Endometrial microvascular endothelial cells (primary cell): ENCODE results near the gene FBF1. TPM values are rescaled to one million over a fixed set of nuclear protein-coding genes. Genes with fewer than 3 reads are reported as not detected.
"Not testable (repeated sequence)": the region's sequence is repeated elsewhere in the genome, so short reads cannot be mapped to it uniquely, and the experiment has no call there.

Experiments
- in situ Hi-C: cut with HindIII; loops from 2 replicates; pipeline ENCODE4 v1.10.0; 2017; ENCODE audit warnings: low sequenced_read_pairs, low pct_unique_long_range_greater_than_20kb; ENCODE audit errors: inconsistent ontology term
- total RNA-seq: library from RNA; depleted of rRNA; stranded (reverse); fragments of >200 nt; gene quantifications from one replicate; pipeline ENCODE4 v1.2.3, GENCODE V29; 2015; ENCODE audit errors: inconsistent ontology term

The FBF1 gene
- total RNA-seq, 1 donor from 2014 or later, result 6.8 TPM

DNA sequence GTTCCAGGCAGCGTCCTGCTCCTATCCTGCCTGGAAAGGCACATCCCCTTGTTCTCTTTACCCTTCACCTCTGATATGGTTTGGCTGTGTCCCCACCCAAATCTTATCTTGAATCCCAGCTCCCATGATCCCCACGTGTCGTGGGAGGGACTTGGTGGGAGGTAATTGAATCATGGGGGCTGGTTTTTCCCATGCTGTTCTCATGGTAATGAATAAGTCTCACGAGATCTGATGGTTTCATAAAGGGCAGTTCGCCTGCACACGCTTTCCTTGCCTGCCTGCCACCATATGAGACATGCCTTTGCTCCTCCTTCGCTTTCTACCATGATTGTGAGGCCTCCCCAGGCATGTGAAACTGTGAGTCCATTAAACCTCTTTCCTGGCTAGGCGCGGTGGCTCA is 55.0 kb downstream of the FBF1 start:
- in situ Hi-C loops, result not testable (repeated sequence)

DNA sequence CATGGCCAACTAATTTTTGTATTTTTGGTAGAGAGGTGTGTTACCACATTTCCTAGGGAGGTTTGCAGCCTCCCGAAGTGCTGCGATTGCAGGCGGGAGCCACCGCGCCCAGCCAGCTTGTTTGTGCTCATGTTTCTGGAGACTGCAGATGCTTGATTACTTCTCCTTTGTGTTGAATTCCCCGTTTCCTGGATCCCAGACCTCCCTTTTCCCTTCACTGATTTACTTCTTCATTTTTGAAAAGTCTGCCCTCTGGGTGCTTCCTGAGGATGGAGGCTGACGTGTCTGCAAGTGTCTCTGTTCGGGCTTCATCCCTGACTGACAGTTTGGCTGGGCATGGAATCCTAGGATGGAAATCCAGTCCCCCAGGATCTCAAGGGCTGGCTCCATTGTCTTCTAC is 55.4 kb downstream of the FBF1 start:
- in situ Hi-C loops, result no loop called here

DNA sequence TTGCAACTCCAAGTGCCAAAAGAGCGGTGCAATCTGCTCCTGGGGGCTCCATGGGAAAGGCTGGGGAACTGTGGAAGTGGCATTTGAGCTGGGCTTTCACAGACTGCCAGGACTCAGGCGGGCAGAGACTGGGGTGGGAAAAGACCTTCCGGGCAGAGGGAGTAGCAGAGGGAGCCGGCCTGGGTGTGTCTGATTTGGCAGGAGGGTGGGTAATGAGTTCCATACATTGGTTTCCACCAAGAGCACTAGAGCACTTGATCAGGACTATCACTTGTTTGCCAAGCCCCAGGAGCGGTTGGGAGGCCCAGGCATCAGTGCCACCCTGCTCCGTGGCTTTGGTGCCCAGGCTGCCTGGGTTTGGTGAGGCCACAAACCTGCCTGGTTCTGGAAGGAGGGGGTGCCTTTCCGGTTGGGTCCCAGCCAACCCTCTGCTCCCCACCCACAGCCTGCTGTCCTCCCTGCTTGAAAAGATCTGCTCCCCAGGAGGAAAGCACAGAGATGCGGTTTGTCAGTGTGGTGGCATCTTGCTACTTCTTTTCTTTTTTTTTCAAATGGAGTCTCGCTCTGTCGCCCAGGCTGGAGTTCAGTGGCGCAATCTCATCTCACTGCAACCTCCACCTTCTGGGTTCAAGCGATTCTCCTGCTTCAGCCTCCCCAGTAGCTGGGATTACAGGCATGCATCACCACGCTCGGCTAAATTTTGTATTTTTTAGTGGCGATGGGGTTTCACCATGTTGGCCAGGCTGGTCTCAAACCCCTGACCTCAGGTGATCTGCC is 59.0 kb downstream of the FBF1 start:
- in situ Hi-C loops, result no loop called here

DNA sequence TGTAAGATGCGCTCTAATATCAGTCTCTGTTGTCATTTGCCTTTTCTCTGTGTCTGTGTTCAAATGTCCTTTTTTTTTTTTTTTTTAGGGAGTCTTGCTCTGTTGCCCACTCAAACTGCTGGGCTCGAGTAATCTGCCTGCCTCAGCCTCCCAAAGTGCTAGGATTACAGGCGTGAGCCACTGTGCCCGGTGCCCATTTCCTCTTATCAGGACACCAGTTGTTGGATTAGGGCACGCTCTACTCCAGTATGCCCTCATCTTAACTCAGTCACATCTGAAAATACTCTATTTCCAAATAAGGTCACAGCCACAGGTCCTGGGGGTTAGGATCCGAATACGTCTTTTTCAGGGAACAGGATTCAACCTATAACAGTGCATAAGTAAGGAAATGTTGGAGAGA is 60.6 kb downstream of the FBF1 start:
- in situ Hi-C loops, result no loop called here

DNA sequence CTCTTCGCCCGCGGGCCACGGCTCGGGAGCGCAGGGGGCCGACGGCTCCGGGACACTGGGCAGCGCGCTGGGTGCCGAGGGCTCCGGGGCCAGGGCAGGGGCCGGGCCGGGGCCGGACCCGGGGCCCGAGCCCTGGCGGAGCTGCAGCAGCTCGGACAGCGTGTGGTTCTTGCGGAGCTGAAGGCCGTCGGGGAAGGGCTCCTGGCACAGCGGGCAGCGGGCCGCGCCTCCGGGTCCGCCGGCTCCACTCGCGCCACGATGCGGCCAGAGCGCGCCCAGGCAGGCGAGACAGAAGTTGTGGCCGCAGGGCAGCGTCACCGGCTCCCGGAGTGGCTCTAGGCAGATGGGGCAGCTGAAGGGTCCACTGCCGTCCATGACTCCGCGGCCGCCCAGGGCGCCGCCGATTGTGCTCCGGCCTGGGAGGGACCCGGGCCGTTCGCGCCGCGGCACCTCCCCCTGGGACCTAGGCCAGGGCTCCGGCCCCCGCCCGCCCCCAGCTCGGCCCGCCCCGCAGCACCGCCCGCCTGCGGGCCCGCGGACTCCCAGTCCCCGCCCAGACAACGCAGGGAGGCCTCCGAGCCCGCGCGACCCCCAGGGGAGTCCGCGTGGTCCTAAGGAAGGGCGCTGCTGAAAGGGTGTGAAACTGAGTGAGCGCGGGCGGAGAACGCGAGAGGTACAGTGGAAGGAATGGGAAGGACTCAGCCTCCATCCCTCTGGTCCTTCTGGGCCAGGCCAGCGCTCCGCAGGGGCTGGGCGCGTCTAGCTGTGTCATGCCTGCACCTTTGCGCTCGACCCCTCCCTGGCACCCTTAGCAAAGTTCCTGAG is 62.5 kb downstream of the FBF1 start, which contains the start of gene TRIM47:
Gene TRIM47, minus strand, starts transcription at position 408 of the 825 bp plus-strand sequence. Its CDS starts 33 bp downstream, at position 375.
- in situ Hi-C loops, result no loop called here

DNA sequence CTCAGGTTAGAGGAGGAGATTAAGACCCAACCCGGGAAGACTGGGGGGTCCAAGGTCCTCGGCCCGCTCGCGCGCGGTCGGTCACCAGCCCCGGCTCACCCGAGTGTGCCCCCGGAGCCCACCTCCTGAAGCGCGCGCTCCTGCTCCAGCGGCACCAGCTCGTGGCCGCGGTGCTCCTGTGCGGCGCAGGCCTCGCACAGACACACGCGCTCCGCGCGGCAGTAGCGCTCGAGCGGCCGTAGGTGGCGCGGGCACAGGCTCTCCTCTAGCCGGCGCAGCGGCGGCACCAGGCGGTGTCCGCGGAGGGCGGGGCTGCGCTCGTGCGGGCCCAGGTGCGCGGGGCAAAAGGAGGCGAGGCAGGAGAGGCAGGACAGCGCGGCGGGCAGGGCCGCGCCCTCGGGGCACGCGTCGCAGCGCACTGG is 63.1 kb downstream of the FBF1 start:
- in situ Hi-C loops, result no loop called here

DNA sequence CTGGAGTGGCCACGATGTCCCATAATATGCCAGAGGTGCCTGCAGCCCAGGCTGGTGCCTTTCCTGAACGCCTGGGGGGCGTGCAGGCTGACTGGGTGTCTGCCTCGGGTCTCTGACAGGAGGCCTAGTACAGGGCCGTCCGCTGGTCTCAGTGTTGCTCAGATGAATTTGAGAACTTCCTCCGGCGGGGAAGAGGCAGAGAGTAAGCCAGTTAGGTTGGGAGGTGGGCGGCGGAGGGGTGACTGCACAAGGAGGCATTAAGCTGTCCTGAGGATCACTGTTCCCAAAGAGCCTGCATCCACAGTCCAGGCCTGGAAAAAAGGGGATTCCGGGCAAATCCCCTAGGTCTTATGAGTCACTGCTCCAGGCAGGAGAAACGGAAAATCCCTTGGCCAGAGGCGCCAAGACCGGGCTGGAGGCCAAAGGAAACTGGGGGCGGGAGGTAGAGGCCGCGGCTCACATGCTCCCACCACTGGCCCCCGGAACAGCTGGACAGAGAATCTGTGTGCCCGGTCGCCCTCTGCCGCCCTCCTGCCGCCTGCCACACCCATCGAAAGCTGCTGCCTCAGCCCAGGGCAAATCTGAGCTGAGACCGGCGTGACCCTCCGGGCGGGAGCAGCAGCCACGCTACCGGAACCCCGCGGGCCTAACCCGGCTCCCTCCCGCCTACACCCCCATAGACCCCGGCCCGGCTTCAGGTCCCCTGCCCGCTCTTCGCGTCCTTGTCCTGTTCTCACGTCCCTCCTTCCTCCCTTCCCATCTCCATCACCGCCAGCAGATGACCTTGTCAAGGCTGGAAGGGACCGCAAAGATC is 63.7 kb downstream of the FBF1 start:
- in situ Hi-C loops, result no loop called here

DNA sequence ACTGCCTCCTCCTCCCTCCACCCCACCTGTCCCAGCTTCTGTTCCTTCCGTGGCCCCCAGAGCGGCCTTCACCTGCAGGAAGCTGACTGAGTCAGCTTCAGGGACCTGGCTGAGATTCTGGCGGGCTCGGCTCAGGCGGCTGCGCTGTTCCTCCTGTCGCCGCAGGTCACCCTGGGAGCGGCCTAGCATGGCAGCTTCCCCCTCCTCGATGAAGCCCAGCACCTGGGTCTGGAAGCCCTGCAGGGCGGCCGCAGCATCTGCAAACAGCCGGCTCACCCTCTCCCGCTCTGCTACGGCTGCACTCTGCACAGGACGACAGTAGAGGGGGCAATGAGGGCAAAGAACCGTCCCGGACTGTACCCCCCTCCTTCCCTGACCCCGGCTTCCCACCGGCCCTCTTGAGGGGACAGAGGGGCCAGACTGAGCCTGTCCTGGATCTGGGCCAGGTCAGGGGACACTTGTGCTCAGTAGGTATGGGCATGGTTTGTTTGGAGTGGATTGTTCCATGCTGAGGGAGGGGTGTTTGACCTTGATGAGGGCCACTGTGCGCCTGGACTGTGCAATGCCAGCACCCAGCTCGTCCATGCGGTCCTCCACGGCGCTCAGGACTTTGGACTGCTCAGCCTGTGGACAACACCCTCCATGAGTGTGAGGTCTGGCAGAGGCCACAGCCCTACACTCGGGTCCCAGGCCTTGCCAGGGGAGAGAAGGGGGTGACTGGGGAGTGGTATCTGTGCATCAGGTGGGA is 64.5 kb downstream of the FBF1 start:
- in situ Hi-C loops, result no loop called here

DNA sequence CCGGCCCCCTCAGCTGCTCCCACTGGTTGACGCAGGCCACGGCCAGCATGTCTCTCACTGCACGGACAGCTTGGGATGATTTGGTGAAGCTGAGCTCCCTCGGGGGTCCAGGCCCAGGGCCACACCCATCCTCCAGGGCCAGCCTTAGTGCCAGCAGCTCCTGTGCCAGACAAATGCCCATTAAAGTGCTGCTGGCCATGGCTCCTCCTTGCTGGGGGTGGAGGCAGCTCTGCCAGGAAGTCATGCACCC is 65.0 kb downstream of the FBF1 start:
- in situ Hi-C loops, result no loop called here

DNA sequence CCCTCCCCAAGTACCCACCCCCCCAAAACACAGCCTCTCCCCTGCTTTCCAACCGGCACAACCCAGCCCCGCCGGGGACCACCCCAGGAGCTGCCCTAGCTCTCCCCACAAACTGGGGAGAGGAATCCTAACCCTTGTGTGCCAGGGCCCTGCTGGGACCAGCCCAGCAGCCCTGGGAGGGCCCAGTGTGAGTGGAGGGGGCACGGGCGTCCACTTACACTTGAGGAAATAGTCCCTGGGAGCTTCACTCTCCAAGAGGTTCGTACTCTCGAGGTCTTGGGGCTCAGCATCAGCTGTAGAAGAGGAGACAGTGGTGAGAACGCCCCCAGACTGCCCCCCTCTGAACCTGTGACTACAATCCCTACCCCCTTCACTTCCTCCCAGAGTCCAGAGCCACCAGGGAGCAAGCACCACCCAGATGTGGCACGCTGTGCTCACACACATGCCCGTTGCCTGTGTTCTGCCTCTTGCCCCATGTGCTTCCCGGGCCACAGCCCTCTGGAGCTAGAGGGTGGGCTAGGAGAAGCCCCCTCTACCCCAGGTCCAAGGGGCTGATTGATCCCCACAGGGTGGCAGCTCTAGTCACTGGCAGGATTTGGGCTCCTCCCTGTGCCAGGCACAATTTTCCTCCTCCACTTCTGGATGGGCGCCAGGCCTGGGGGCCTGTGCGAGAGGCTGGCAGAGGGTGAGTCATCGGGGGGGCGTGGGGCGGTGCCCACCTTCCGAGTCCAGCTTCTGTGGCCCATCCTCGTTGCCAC is 65.5 kb downstream of the FBF1 start:
- in situ Hi-C loops, result no loop called here

DNA sequence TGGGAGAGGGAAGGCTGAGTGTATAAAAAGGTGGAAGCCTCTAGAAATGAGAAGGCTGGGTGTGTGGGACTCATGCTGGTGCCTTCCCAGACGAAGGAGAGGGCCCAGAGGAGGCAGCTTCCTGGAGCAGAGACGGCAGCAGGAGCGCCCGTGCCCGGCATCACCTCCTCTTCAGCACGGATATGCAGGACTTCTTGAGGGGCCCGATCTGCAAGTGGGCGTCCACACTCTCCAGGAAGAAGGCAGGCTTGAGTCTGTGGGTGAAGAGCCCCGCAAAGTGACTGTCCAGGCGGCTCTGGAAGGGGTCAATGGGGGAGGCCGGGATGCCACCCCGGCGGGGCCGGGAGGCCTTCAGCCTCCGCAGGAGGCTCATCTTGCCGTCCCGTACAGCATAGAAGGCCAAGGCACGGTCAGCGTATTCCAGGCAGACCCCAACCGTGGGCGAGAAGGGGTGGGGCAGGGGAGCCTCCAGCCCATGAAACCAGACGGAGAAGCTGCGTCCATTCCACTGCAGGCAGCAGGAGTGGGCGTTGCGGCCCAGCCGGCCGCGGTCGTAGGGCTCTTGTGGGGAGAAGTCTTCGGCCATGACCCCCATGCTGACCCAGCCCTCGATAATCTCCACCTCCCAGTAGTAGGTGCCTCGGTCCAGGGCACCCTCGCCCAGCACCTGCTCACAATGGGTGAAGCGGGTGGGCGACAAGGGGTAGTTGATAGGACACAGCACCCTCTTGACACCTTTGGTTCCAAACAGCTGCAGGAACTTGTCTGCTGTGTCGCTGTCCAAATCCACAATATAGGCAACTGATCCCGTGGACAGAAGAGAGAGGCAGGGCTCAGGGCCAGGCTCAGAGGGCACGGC is 66.3 kb downstream of the FBF1 start:
- in situ Hi-C loops, result no loop called here

DNA sequence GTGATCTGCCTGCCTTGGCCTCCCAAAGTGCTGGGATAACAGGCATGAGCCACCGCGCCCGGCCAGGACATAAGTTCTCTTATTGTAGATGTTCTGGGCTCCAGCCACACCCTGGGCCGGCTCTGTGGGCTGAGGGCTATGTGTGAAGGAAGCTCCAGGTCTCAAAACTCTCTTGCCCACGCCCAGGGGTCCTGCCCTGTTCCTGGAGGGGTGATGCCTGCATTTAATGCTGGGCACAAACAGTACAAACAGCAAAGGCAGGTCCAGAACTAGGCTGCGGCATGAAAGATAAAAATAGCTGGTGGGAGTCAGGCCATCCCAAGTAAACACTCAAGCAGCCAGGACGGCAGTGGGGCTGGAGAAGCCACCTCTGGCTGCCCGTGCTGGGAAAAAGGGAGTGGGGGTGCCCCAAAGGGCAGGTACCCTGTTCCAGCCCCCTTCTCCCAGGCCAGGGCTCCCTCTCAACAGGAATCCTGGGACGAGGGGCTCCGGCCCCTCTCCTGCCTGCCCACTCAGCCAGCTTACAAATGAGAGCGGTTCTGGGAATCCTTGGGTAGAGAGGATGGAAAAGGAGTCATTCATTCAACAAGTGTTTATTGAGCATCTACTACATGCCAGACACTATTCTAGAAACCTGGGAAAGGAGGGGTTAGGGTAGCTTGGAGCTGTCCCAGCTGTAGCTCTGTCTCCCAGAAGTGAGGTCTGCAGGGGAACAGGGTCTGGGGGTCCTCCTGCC is 67.1 kb downstream of the FBF1 start:
- in situ Hi-C loops, result no loop called here

DNA sequence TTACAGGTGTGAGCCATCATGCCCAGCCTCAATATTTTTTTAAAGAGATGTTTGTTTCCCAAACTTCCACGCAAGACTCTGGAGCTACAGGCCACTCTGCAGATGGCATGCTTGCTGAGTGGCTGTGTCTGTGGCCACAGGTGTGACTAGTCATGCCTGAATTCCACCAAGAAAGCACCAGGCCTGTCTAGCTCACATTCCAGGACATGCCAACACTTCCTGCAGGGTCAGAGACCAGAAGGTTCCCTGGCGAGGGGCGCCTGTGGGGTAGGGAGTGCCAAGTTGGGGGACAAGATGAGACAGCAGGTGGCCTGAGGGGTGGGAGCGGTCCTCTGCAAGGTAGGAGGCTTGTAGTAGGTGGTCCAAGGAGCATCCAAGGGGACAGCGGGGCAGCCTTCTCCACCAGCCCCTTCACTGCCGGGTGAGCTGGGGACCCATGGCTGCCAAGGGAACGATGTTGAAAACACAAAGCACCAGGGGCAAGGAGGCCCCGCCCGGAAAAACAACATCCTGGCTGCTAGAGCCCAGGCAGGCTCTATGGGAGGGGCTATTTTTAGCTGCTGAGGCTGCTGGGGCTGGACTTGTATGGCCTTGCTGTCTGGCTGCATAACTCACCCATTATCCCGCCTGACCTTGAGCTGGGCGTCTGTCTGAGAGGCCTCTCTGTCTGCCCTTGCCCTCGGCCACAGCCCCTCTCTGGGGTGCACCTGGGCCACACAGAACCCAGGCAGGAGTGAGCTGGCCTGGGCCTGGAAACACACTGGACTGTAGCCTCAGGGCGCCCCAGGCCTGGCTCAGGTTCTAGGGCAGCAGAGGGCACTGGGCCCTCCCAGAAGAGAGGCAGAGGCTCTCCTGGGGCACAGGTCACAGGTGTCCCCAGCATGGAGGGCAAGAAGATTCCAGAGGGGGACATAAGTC is 68.1 kb downstream of the FBF1 start:
- in situ Hi-C loops, result no loop called here

DNA sequence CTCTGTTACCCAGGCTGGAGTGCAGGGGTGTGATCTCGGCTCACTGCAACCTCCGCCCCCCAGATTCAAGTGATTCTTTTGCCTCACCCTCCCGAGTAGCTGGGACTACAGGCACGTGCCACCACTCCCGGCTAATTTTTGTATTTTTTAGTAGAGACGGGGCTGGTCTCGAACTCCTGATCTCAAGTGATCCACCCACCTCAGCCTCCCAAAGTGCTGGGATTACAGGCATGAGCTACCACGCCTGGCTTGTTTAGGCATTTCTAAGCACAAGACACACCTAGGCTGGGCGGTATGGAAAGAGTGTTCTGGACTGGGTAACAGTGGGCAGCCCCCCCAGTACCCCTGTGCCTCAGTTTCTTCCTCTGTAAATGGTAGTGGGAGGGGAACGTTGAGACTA is 70.6 kb downstream of the FBF1 start:
- in situ Hi-C loops, result not testable (repeated sequence)

DNA sequence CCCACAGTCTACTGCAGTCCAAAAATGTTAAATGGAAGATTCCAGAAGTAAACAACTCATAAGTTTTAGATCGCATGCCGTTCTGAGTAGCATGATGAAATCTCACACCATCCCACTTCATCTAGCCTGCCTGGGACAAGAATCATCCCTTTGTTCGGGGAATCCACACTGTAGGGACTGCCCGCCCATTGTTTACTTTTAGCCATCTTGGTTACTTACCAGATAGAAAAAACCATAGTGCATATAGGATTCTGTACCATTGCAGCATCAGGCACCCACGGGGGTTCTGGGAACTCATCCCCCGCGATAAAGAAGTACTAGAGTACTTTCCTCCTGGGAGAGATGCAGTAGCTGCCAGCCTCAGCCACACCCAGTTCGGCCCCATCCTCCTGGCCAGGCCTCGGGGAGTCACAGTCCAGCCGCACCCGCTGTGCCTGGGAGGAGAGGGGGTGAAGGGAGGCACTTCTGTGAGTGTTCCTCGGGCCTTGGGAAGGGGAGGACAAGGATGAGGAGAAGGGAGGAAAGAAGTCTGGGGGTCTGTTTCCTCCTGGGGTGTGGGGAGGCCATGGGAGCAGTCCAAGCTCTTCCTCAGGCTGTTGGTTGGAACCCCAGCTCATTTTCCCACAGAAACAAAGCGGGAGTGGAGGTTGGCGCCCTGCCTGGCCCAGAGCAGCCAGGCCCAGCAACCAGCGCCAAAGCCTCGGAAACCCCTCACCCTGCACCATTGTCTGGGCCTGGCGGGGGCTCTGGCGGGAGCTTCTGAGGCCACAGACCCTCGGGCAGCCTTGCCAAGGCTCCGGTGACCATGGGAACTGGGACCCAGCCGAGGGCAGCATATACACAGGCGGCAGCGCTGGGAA is 71.3 kb downstream of the FBF1 start:
- in situ Hi-C loops, result no loop called here
